Ascending aorta (tissue), 2 donors: ENCODE results near the gene OOSP4A. TPM values are rescaled to one million over a fixed set of nuclear protein-coding genes. Genes with fewer than 3 reads are reported as not detected.

Source experiments
- DNase-seq, 2 donors: peaks; one replicate each; pipeline ENCODE4 v3.0.0-alpha.2; 2019; ENCODE audit warnings: low spot score in 2 of 2
- H3K27ac ChIP-seq, 2 donors: fragments of 200-600 bp; sonication (generic); one replicate each; pipeline ENCODE4 v1.5.1; 2016 to 2017; ENCODE audit warnings: mild to moderate bottlenecking in 1 of 2
- H3K27me3 ChIP-seq: fragments of 200-600 bp; sonication (generic); one replicate; pipeline ENCODE4 v1.5.1; 2017
- H3K36me3 ChIP-seq, 2 donors: fragments of 200-600 bp; sonication (generic); one replicate each; pipeline ENCODE4 v1.5.1; 2016
- H3K4me1 ChIP-seq, 2 donors: fragments of 200-600 bp; sonication (generic); one replicate each; pipeline ENCODE4 v1.5.1; 2016 to 2017; ENCODE audit warnings: mild to moderate bottlenecking in 1 of 2
- H3K4me3 ChIP-seq, 2 donors: fragments of 200-600 bp; sonication (generic); one replicate each; pipeline ENCODE4 v1.5.1; 2016 to 2017; ENCODE audit warnings: mild to moderate bottlenecking in 1 of 2
- H3K9me3 ChIP-seq, 2 donors: fragments of 200-600 bp; sonication (generic); one replicate each; pipeline ENCODE4 v1.5.1; 2016
- CTCF ChIP-seq, 3 experiments: fragments of 200-600 bp in 2 of 3; fragments of 450-650 bp in 1 of 3; sonication (generic) in 2 of 3; IDR thresholded peaks; one replicate each; pipeline ENCODE4 v1.5.1; 2016 to 2019; ENCODE audit warnings: antibody characterized with exemption in 3 of 3, mild to moderate bottlenecking in 1 of 3, moderate library complexity in 1 of 3
- intact Hi-C: fragments of 100-400 bp; cut with DNase I; formaldehyde crosslinking; loops from one replicate; pipeline ENCODE4 v1.15.1; 2023
- total RNA-seq: library from RNA; depleted of rRNA; stranded (reverse); fragments of >200 nt; gene quantifications from one replicate; pipeline ENCODE4 v1.1.0, GENCODE V29; 2016

OOSP4A gene
- total RNA-seq, 1 donor from 2014 or later = not detected

GRCh38 chr11:59997800-59998199 lies 34.0 kb downstream of the OOSP4A start:
- TF ChIP-seq CTCF (IDR thresholded peaks at IDR 0.05) = no peak
- intact Hi-C loops = no loop called here
- no peaks in the 10 kb centered on the region for H3K4me1 ChIP-seq
- H3K36me3 ChIP-seq = no peaks in the 10 kb centered on the region
- H3K4me3 ChIP-seq = no peak overlapping the region
- no peaks in the 10 kb centered on the region for H3K27me3 ChIP-seq
- no peaks in the 10 kb centered on the region for H3K9me3 ChIP-seq
- no peak overlapping the region for H3K27ac ChIP-seq
- DNase-seq = no peak

- intact Hi-C loops = no loop called here
- H3K36me3 ChIP-seq = no peaks in the 10 kb centered on the region
- no peak for TF ChIP-seq CTCF (IDR thresholded peaks at IDR 0.05)
These were observed 35.9 kb downstream of the OOSP4A start for GRCh38 chr11:59999691-60000090.

GRCh38 chr11:60003729-60004128 lies 39.9 kb downstream of the OOSP4A start:
- H3K4me1 ChIP-seq = no peaks in the 10 kb centered on the region
- H3K36me3 ChIP-seq = no peaks in the 10 kb centered on the region
- no peak for TF ChIP-seq CTCF (IDR thresholded peaks at IDR 0.05)
- H3K4me3 ChIP-seq = no peak overlapping the region
- H3K9me3 ChIP-seq = no peaks in the 10 kb centered on the region
- no peaks in the 10 kb centered on the region for H3K27me3 ChIP-seq
- DNase-seq = no peak
- intact Hi-C loops = no loop called here
- H3K27ac ChIP-seq = no peak overlapping the region

More at GRCh38 chr11:59999691-60000090, 35.9 kb downstream of the OOSP4A start:
- H3K4me1 ChIP-seq = no peaks in the 10 kb centered on the region
- H3K4me3 ChIP-seq = no peak overlapping the region
- no peaks in the 10 kb centered on the region for H3K27me3 ChIP-seq
- H3K27ac ChIP-seq = no peak overlapping the region
- no peaks in the 10 kb centered on the region for H3K9me3 ChIP-seq
- DNase-seq = no peak

GRCh38 chr11:60005360-60005759 lies 41.5 kb downstream of the OOSP4A start:
- Histone ChIP-seq H3K36me3 (no peaks in the 10 kb centered on the region), H3K9me3 (no peaks in the 10 kb centered on the region), H3K27ac (no peak overlapping the region), H3K4me3 (no peak overlapping the region), H3K4me1 (no peaks in the 10 kb centered on the region), H3K27me3 (no peaks in the 10 kb centered on the region)
- no peak for DNase-seq
- no peak for TF ChIP-seq CTCF (IDR thresholded peaks at IDR 0.05)
- intact Hi-C loops = no loop called here

- intact Hi-C loops = no loop called here
- Histone ChIP-seq H3K27ac (no peak within 1 kb of the TSS), H3K27me3 (no peaks in the 10 kb centered on the region), H3K4me3 (no peak within 1 kb of the TSS), H3K9me3 (no peaks in the 10 kb centered on the region), H3K4me1 (no peaks in the 10 kb centered on the region), H3K36me3 (no peaks in the 10 kb centered on the region)
- DNase-seq = no peak
- TF ChIP-seq CTCF (IDR thresholded peaks at IDR 0.05) = no peak
These were observed 53.0 kb downstream of the OOSP4A start, which contains the start of gene OOSP4B for GRCh38 chr11:60016881-60017280. Gene OOSP4B (plus strand): TSS chr11:60017181.

- Histone ChIP-seq H3K27ac (no peak overlapping the region), H3K4me3 (no peak overlapping the region), H3K36me3 (no peaks in the 10 kb centered on the region), H3K27me3 (no peaks in the 10 kb centered on the region), H3K9me3 (no peaks in the 10 kb centered on the region), H3K4me1 (no peaks in the 10 kb centered on the region)
- intact Hi-C loops = no loop called here
- no peak for TF ChIP-seq CTCF (IDR thresholded peaks at IDR 0.05)
- no peak for DNase-seq
These were observed 54.2 kb downstream of the OOSP4A start for GRCh38 chr11:60018058-60018457.
